IPS-18a (cell line): ENCODE data around the gene TMEM212.

Experiments used
- H3K27ac ChIP-seq: one replicate; pipeline ENCODE4 v1.5.1; 2013; ENCODE audit warnings: low read length
- H3K27me3 ChIP-seq: one replicate; pipeline ENCODE4 v1.6.1; 2013; ENCODE audit warnings: mild to moderate bottlenecking, low read length; ENCODE audit not compliant: control insufficient read depth, insufficient read depth
- H3K36me3 ChIP-seq: one replicate; pipeline ENCODE4 v1.6.1; 2013; ENCODE audit warnings: low read depth, low read length; ENCODE audit not compliant: control insufficient read depth
- H3K4me1 ChIP-seq: one replicate; pipeline ENCODE4 v1.6.1; 2013; ENCODE audit warnings: low read depth, low read length; ENCODE audit not compliant: control insufficient read depth
- H3K4me3 ChIP-seq: one replicate; pipeline ENCODE4 v1.5.1; 2013; ENCODE audit warnings: low read length
- H3K9ac ChIP-seq: one replicate; pipeline ENCODE4 v1.6.1; 2013; ENCODE audit warnings: mild to moderate bottlenecking, low read length, moderate library complexity
- H3K9me3 ChIP-seq: one replicate; pipeline ENCODE4 v1.6.1; 2013; ENCODE audit warnings: low read depth, low read length; ENCODE audit not compliant: control insufficient read depth

Gene TMEM212

GRCh38 chr3:171880101-171880870 lies 37.1 kb downstream of the TMEM212 start:
- H3K4me1 ChIP-seq = peaks cover 42% of the 10 kb centered on the region
- no peaks in the 10 kb centered on the region for H3K27me3 ChIP-seq
- H3K27ac ChIP-seq = no peak overlapping the region
- no peaks in the 10 kb centered on the region for H3K9me3 ChIP-seq
- no peaks in the 10 kb centered on the region for H3K36me3 ChIP-seq
- H3K9ac ChIP-seq = no peak overlapping the region
- no peak overlapping the region for H3K4me3 ChIP-seq

GRCh38 chr3:171881251-171881650 lies 38.1 kb downstream of the TMEM212 start:
- Histone ChIP-seq H3K9me3 (no peaks in the 10 kb centered on the region), H3K4me1 (peaks cover 36% of the 10 kb centered on the region), H3K9ac (no peak overlapping the region), H3K27me3 (no peaks in the 10 kb centered on the region), H3K36me3 (no peaks in the 10 kb centered on the region), H3K4me3 (no peak overlapping the region), H3K27ac (no peak overlapping the region)

- Histone ChIP-seq H3K27ac (no peak overlapping the region), H3K27me3 (no peaks in the 10 kb centered on the region), H3K4me3 (no peak overlapping the region), H3K9me3 (no peaks in the 10 kb centered on the region), H3K36me3 (no peaks in the 10 kb centered on the region), H3K4me1 (peaks cover 32% of the 10 kb centered on the region), H3K9ac (no peak overlapping the region)
Observed at GRCh38 chr3:171883257-171883892, 40.2 kb downstream of the TMEM212 start.

GRCh38 chr3:171883893-171884279 lies 40.7 kb downstream of the TMEM212 start:
- no peak overlapping the region for H3K9ac ChIP-seq
- H3K4me3 ChIP-seq = no peak overlapping the region
- no peaks in the 10 kb centered on the region for H3K36me3 ChIP-seq
- H3K4me1 ChIP-seq = peaks cover 27% of the 10 kb centered on the region
- H3K27ac ChIP-seq = no peak overlapping the region
- no peaks in the 10 kb centered on the region for H3K9me3 ChIP-seq
- no peaks in the 10 kb centered on the region for H3K27me3 ChIP-seq

- Histone ChIP-seq H3K4me1 (peaks cover 9% of the 10 kb centered on the region), H3K27ac (no peak overlapping the region), H3K9ac (no peak overlapping the region), H3K36me3 (no peaks in the 10 kb centered on the region), H3K4me3 (no peak overlapping the region), H3K9me3 (no peaks in the 10 kb centered on the region), H3K27me3 (no peaks in the 10 kb centered on the region)
Observed at GRCh38 chr3:171888466-171888865, 45.3 kb downstream of the TMEM212 start.

- Histone ChIP-seq H3K36me3 (no peaks in the 10 kb centered on the region), H3K4me1 (no peaks in the 10 kb centered on the region), H3K27ac (no peak overlapping the region), H3K27me3 (no peaks in the 10 kb centered on the region), H3K9ac (no peak overlapping the region), H3K9me3 (no peaks in the 10 kb centered on the region), H3K4me3 (no peak overlapping the region)
Observed at GRCh38 chr3:171890398-171890797, 47.2 kb downstream of the TMEM212 start.

GRCh38 chr3:171892457-171892856 lies 49.3 kb downstream of the TMEM212 start:
- H3K36me3 ChIP-seq = no peaks in the 10 kb centered on the region
- H3K4me1 ChIP-seq = no peaks in the 10 kb centered on the region
- H3K4me3 ChIP-seq = no peak overlapping the region

GRCh38 chr3:171895291-171895690 lies 52.1 kb downstream of the TMEM212 start:
- Histone ChIP-seq H3K4me1 (no peaks in the 10 kb centered on the region), H3K36me3 (no peaks in the 10 kb centered on the region), H3K9ac (no peak overlapping the region), H3K27me3 (no peaks in the 10 kb centered on the region), H3K9me3 (no peaks in the 10 kb centered on the region), H3K27ac (no peak overlapping the region), H3K4me3 (no peak overlapping the region)

More at GRCh38 chr3:171892457-171892856, 49.3 kb downstream of the TMEM212 start:
- no peak overlapping the region for H3K27ac ChIP-seq
- H3K9me3 ChIP-seq = no peaks in the 10 kb centered on the region
- H3K27me3 ChIP-seq = no peaks in the 10 kb centered on the region
- H3K9ac ChIP-seq = no peak overlapping the region

- Histone ChIP-seq H3K27ac (no peak overlapping the region), H3K4me3 (no peak overlapping the region), H3K4me1 (no peaks in the 10 kb centered on the region), H3K27me3 (no peaks in the 10 kb centered on the region), H3K9ac (no peak overlapping the region), H3K36me3 (no peaks in the 10 kb centered on the region), H3K9me3 (no peaks in the 10 kb centered on the region)
Observed at GRCh38 chr3:171895900-171896299, 52.8 kb downstream of the TMEM212 start.

GRCh38 chr3:171896316-171896715 lies 53.2 kb downstream of the TMEM212 start:
- no peak overlapping the region for H3K27ac ChIP-seq
- H3K36me3 ChIP-seq = no peaks in the 10 kb centered on the region
- no peak overlapping the region for H3K4me3 ChIP-seq
- no peaks in the 10 kb centered on the region for H3K27me3 ChIP-seq
- H3K4me1 ChIP-seq = no peaks in the 10 kb centered on the region
- H3K9me3 ChIP-seq = no peaks in the 10 kb centered on the region
- no peak overlapping the region for H3K9ac ChIP-seq

GRCh38 chr3:171898192-171898591 lies 55.0 kb downstream of the TMEM212 start:
- Histone ChIP-seq H3K27me3 (no peaks in the 10 kb centered on the region), H3K4me3 (no peak overlapping the region), H3K36me3 (no peaks in the 10 kb centered on the region), H3K9me3 (no peaks in the 10 kb centered on the region), H3K9ac (no peak overlapping the region), H3K27ac (no peak overlapping the region), H3K4me1 (no peaks in the 10 kb centered on the region)

GRCh38 chr3:171900446-171900845 lies 57.3 kb downstream of the TMEM212 start:
- Histone ChIP-seq H3K36me3 (no peaks in the 10 kb centered on the region), H3K27me3 (no peaks in the 10 kb centered on the region), H3K4me1 (no peaks in the 10 kb centered on the region), H3K9me3 (no peaks in the 10 kb centered on the region), H3K9ac (no peak overlapping the region), H3K4me3 (no peak overlapping the region), H3K27ac (no peak overlapping the region)
